H9 (cell line): ENCODE data around the gene MFRP. TPM values are rescaled to one million over a fixed set of nuclear protein-coding genes. Genes with fewer than 3 reads are reported as not detected.

Source experiments
- DNase-seq: peaks from one replicate; pipeline ENCODE4 v3.0.0-alpha.2; 2017
- H2AFZ ChIP-seq: one replicate; pipeline ENCODE4 v1.6.1; 2013; ENCODE audit warnings: mild to moderate bottlenecking, low read length, control low read depth, moderate library complexity
- H2AK5ac ChIP-seq: 2 replicates; pipeline ENCODE4 v1.6.1; 2013; ENCODE audit warnings: low read length, control low read depth, mixed read lengths; ENCODE audit not compliant: insufficient read length
- H2BK120ac ChIP-seq: one replicate; pipeline ENCODE4 v1.6.1; 2013; ENCODE audit warnings: low read depth, mild to moderate bottlenecking, low read length, control low read depth, inconsistent platforms; ENCODE audit not compliant: poor library complexity, severe bottlenecking
- H2BK12ac ChIP-seq: 2 replicates; pipeline ENCODE4 v1.6.1; 2013; ENCODE audit warnings: low read length, control low read depth, mixed read lengths, low read depth; ENCODE audit not compliant: insufficient read length
- H2BK15ac ChIP-seq: 2 replicates; pipeline ENCODE4 v1.6.1; 2013; ENCODE audit warnings: low read depth, low read length, control low read depth
- H2BK20ac ChIP-seq: one replicate; pipeline ENCODE4 v1.6.1; 2013; ENCODE audit warnings: low read depth, mild to moderate bottlenecking, low read length, control low read depth, inconsistent platforms; ENCODE audit not compliant: poor library complexity, severe bottlenecking
- H2BK5ac ChIP-seq: 2 replicates; pipeline ENCODE4 v1.6.1; 2013; ENCODE audit warnings: low read length, control low read depth, mixed read lengths; ENCODE audit not compliant: insufficient read length
- H3K14ac ChIP-seq: 2 replicates; pipeline ENCODE4 v1.6.1; 2013; ENCODE audit warnings: low read length, control low read depth; ENCODE audit not compliant: insufficient read depth
- H3K18ac ChIP-seq: 2 replicates; pipeline ENCODE4 v1.6.1; 2013; ENCODE audit warnings: low read depth, mild to moderate bottlenecking, mixed read lengths, low read length, control low read depth; ENCODE audit not compliant: insufficient read length
- H3K23ac ChIP-seq: 2 replicates; pipeline ENCODE4 v1.6.1; 2013; ENCODE audit warnings: low read length, control low read depth, mixed read lengths, low read depth; ENCODE audit not compliant: insufficient read length
- H3K23me2 ChIP-seq: 2 replicates; pipeline ENCODE4 v1.6.1; 2013; ENCODE audit warnings: low read depth, mild to moderate bottlenecking, mixed read lengths, low read length, control low read depth; ENCODE audit not compliant: insufficient read length, poor library complexity, severe bottlenecking
- H3K27ac ChIP-seq: 2 replicates; pipeline ENCODE4 v1.5.1; 2013; ENCODE audit warnings: low read length, control low read depth, mixed read lengths, low read depth; ENCODE audit not compliant: insufficient read length
- H3K27me3 ChIP-seq: 2 replicates; pipeline ENCODE4 v1.6.1; 2013; ENCODE audit warnings: low read length, control low read depth, inconsistent platforms; ENCODE audit not compliant: insufficient read depth
- H3K4ac ChIP-seq: 2 replicates; pipeline ENCODE4 v1.6.1; 2013; ENCODE audit warnings: low read depth, mild to moderate bottlenecking, control low read depth, inconsistent platforms, low read length, moderate library complexity
- H3K4me1 ChIP-seq: 2 replicates; pipeline ENCODE4 v1.6.1; 2013; ENCODE audit warnings: low read length, control low read depth, inconsistent platforms; ENCODE audit not compliant: insufficient read depth
- H3K4me2 ChIP-seq: 2 replicates; pipeline ENCODE4 v1.6.1; 2013; ENCODE audit warnings: low read length, control low read depth, mixed read lengths; ENCODE audit not compliant: insufficient read length, insufficient read depth
- H3K56ac ChIP-seq: 2 replicates; pipeline ENCODE4 v1.6.1; 2013; ENCODE audit warnings: low read depth, mild to moderate bottlenecking, mixed read lengths, low read length, control low read depth; ENCODE audit not compliant: insufficient read length
- H3K79me1 ChIP-seq: 2 replicates; pipeline ENCODE4 v1.6.1; 2013; ENCODE audit warnings: low read depth, mild to moderate bottlenecking, moderate library complexity, low read length, control low read depth, inconsistent platforms; ENCODE audit not compliant: insufficient read depth, poor library complexity, severe bottlenecking
- H3K79me2 ChIP-seq: 2 replicates; pipeline ENCODE4 v1.6.1; 2013; ENCODE audit warnings: low read length, control low read depth, inconsistent platforms; ENCODE audit not compliant: insufficient read depth
- H3K9ac ChIP-seq: 2 replicates; pipeline ENCODE4 v1.6.1; 2013; ENCODE audit warnings: low read length, control low read depth, mixed read lengths; ENCODE audit not compliant: insufficient read length; ENCODE audit errors: extremely low read depth
- H3K9me3 ChIP-seq: one replicate; pipeline ENCODE4 v1.6.1; 2013; ENCODE audit warnings: low read depth, low read length, inconsistent platforms; ENCODE audit not compliant: control insufficient read depth
- H3T11ph ChIP-seq: one replicate; pipeline ENCODE4 v1.6.1; 2013; ENCODE audit warnings: mild to moderate bottlenecking, low read length, control low read depth, inconsistent platforms
- H4K20me1 ChIP-seq: one replicate; pipeline ENCODE4 v1.6.1; 2013; ENCODE audit not compliant: control insufficient read depth, insufficient read length, insufficient read depth
- H4K5ac ChIP-seq: 2 replicates; pipeline ENCODE4 v1.6.1; 2013; ENCODE audit warnings: low read depth, mild to moderate bottlenecking, mixed read lengths, low read length, control low read depth; ENCODE audit not compliant: insufficient read length
- H4K8ac ChIP-seq: replicated peaks from 2 replicates; pipeline ENCODE4 v1.6.1; 2013; ENCODE audit warnings: low read length, control low read depth, mixed read lengths, low read depth; ENCODE audit not compliant: insufficient read length
- H4K91ac ChIP-seq: 2 replicates; pipeline ENCODE4 v1.6.1; 2013; ENCODE audit warnings: low read depth, mild to moderate bottlenecking, moderate library complexity, mixed read lengths, low read length, control low read depth; ENCODE audit not compliant: insufficient read length
- H3K27ac Mint-ChIP-seq, 3 experiments: 2 replicates in 2 of 3; 3 replicates in 1 of 3; pipeline ENCODE4 v1.8.0; 2020 to 2021; ENCODE audit warnings: mixed read lengths in 3 of 3, mild to moderate bottlenecking in 1 of 3, moderate library complexity in 1 of 3
- H3K27me3 Mint-ChIP-seq: 2 replicates; pipeline ENCODE4 v1.8.0; 2021; ENCODE audit warnings: low read depth, mild to moderate bottlenecking, moderate library complexity, mixed read lengths
- H3K36me3 Mint-ChIP-seq, 3 experiments: 2 replicates in 2 of 3; 3 replicates in 1 of 3; pipeline ENCODE4 v1.8.0; 2020 to 2021; ENCODE audit warnings: low read depth in 3 of 3, mixed read lengths in 3 of 3; ENCODE audit not compliant: insufficient read depth in 1 of 3
- H3K4me1 Mint-ChIP-seq, 2 experiments: 2 replicates each; pipeline ENCODE4 v1.8.0; 2020; ENCODE audit warnings: mixed read lengths in 2 of 2
- H3K4me3 Mint-ChIP-seq, 2 experiments: 2 replicates in 1 of 2; 3 replicates in 1 of 2; pipeline ENCODE4 v1.8.0; 2020 to 2021; ENCODE audit warnings: mild to moderate bottlenecking in 2 of 2, mixed read lengths in 2 of 2, moderate library complexity in 1 of 2
- H3K9me3 Mint-ChIP-seq, 2 experiments: 2 replicates in 1 of 2; 3 replicates in 1 of 2; pipeline ENCODE4 v1.8.0; 2020; ENCODE audit warnings: mild to moderate bottlenecking in 2 of 2, mixed read lengths in 2 of 2, moderate library complexity in 1 of 2
- CTCF ChIP-seq: fragments of 200-600 bp; sonication (generic); conservative IDR thresholded peaks from 3 replicates; pipeline ENCODE4 v1.8.0; 2021; ENCODE audit warnings: antibody characterized with exemption, mild to moderate bottlenecking
- WGBS: extraction: QIAGEN DNeasy Blood & Tissue Kit; methylation state at CpG from one replicate; pipeline ENCODE4 v1.1.7; 2013; ENCODE audit warnings: missing lambda C conversion rate, low lambda C conversion rate, mixed read lengths; ENCODE audit not compliant: insufficient read length; ENCODE audit errors: extremely low coverage; 5-methylcytosine and 5-hydroxymethylcytosine counted together
- total RNA-seq: library from RNA; stranded (reverse); gene quantifications from 2 replicates; pipeline ENCODE4 v1.2.1, GENCODE V29; 2021

MFRP gene
- total RNA-seq, 1 experiment from 2014 or later, result not detected

- no peak for TF ChIP-seq CTCF
- H2BK15ac ChIP-seq, result no peak overlapping the region
- no peak overlapping the region for H3T11ph ChIP-seq
- no peaks in the 10 kb centered on the region for H3K79me2 ChIP-seq
- no peak overlapping the region for H2BK120ac ChIP-seq
- peaks cover 48 to 56% of the 10 kb centered on the region in 2 experiments for H3K4me1 Mint-ChIP-seq
- no peak overlapping the region for H3K4ac ChIP-seq
- no peak overlapping the region for H3K9ac ChIP-seq
- peaks cover 4% of the 10 kb centered on the region for H4K20me1 ChIP-seq
- peaks cover 2 to 5% of the 10 kb centered on the region in 2 experiments; a peak in 2 of 5 replicates for H3K9me3 Mint-ChIP-seq
- no peak overlapping the region for H2BK12ac ChIP-seq
- H4K8ac ChIP-seq, result no peak overlapping the region
- H3K79me1 ChIP-seq, result no peaks in the 10 kb centered on the region
- H3K4me3 Mint-ChIP-seq, result no peak overlapping the region
- H3K36me3 Mint-ChIP-seq, result peaks cover 0 to 6% (median 2%) of the 10 kb centered on the region in 3 experiments; a peak in 5 of 7 replicates
- no peak overlapping the region for H3K56ac ChIP-seq
- H2BK20ac ChIP-seq, result no peak overlapping the region
- no peaks in the 10 kb centered on the region for H3K9me3 ChIP-seq
- H2AK5ac ChIP-seq, result no peak overlapping the region
- 0 out of 2 replicates have a peak, but pooled peaks cover 2% of the 10 kb centered on the region for H3K4me1 ChIP-seq
- H3K27me3 ChIP-seq, result peaks cover 21% of the 10 kb centered on the region; the same call in 1 of the 2 replicates
- H3K27me3 Mint-ChIP-seq, result peaks cover 61% of the 10 kb centered on the region
- H4K5ac ChIP-seq, result no peak overlapping the region
- no peak overlapping the region for H3K27ac ChIP-seq
- no peak overlapping the region for H2BK5ac ChIP-seq
- no peak overlapping the region; the same call in 1 of the 2 replicates for H3K14ac ChIP-seq
- no peak overlapping the region for H2AFZ ChIP-seq
- peaks cover 4% of the 10 kb centered on the region for H3K23me2 ChIP-seq
- no peak overlapping the region for H3K27ac Mint-ChIP-seq
- no peak overlapping the region for H3K4me2 ChIP-seq
- DNase-seq, result no peak
- H3K18ac ChIP-seq, result no peak overlapping the region
- WGBS, result no CpG with 5 or more reads among the region's 9 CpGs
- H3K23ac ChIP-seq, result no peak overlapping the region
- H4K91ac ChIP-seq, result no peak overlapping the region
Measured at GRCh38 chr11:119367661-119368120, 21.2 kb upstream of the MFRP start.
